Esophagus muscularis mucosa (tissue), 4 donors: ENCODE measurements around the gene C16orf74.

Source experiments
- EP300 ChIP-seq: sonication (generic); formaldehyde crosslinking; IDR thresholded peaks from one replicate; pipeline ENCODE4 v1.6.1; 2017; ENCODE audit warnings: antibody characterized with exemption
- POLR2A ChIP-seq: fragments of 450-650 bp; IDR thresholded peaks from one replicate; pipeline ENCODE4 v1.6.1; 2017; ENCODE audit warnings: antibody characterized with exemption, moderate library complexity, mild to moderate bottlenecking, low read depth
- POLR2AphosphoS5 ChIP-seq, 2 donors: sonication (generic); formaldehyde crosslinking; IDR thresholded peaks; one replicate each; pipeline ENCODE4 v1.6.1; 2017; ENCODE audit warnings: antibody characterized with exemption in 2 of 2
- TF ChIP-seq, protein P1 (sequence below), 3 experiments: fragments of 200-600 bp in 2 of 3; fragments of 450-650 bp in 1 of 3; sonication (generic) in 2 of 3; IDR thresholded peaks; one replicate each; pipeline ENCODE4 v1.5.1; 2017 to 2019; ENCODE audit warnings: antibody characterized with exemption in 3 of 3, mild to moderate bottlenecking in 2 of 3, moderate library complexity in 1 of 3

DNA sequence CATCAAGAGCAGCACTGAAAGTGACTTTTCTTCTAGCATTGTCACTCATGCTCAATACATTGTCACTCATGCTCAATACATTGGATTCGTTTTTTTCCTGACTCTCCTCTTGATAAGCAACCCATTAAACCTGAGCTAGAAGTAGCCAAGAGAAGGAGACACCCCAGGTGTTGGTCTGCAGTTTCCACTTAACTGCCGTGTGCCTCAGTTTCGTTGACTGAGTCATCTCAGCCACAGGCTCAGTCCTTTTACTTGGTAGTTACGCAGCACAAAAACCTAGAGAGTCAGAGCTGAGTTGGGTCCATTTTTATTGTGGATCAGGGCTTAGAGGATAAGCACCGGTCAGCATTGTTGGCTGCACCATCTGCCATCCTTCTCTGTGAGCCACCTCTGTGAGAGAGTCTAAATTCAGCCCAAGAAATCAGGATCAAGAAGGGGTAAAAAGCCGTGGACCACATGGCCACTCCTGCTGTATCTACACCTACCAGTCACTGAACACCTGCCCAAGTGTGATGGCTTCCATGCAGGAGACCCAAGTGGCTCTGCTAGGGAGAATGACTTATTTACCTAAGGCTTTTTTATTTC, 73.4 kb downstream of the C16orf74 start:
- TF ChIP-seq POLR2AphosphoS5 (IDR thresholded peaks at IDR 0.05) (no peak), POLR2A (no peak), EP300 (no peak)
- TF ChIP-seq, protein P1, sequence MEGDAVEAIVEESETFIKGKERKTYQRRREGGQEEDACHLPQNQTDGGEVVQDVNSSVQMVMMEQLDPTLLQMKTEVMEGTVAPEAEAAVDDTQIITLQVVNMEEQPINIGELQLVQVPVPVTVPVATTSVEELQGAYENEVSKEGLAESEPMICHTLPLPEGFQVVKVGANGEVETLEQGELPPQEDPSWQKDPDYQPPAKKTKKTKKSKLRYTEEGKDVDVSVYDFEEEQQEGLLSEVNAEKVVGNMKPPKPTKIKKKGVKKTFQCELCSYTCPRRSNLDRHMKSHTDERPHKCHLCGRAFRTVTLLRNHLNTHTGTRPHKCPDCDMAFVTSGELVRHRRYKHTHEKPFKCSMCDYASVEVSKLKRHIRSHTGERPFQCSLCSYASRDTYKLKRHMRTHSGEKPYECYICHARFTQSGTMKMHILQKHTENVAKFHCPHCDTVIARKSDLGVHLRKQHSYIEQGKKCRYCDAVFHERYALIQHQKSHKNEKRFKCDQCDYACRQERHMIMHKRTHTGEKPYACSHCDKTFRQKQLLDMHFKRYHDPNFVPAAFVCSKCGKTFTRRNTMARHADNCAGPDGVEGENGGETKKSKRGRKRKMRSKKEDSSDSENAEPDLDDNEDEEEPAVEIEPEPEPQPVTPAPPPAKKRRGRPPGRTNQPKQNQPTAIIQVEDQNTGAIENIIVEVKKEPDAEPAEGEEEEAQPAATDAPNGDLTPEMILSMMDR (IDR thresholded peaks at IDR 0.05) = no peak
